Neuronal stem cell (in vitro differentiated cells): ENCODE results near the gene CFAP54.
A peak's percentile ranks its signal among the peaks of the same experiment; 100 is the strongest.

Experiments
- DNase-seq: peaks from one replicate; pipeline ENCODE4 v3.0.0-alpha.2; 2013; ENCODE audit warnings: low spot score
- H2AFZ ChIP-seq: one replicate; pipeline ENCODE4 v1.6.1; 2013; ENCODE audit warnings: mild to moderate bottlenecking, low read length, inconsistent platforms
- H2AK5ac ChIP-seq: 2 replicates; pipeline ENCODE4 v1.6.1; 2013; ENCODE audit warnings: low read depth, mild to moderate bottlenecking, inconsistent platforms, low read length, moderate library complexity, mixed read lengths
- H2BK120ac ChIP-seq: 2 replicates; pipeline ENCODE4 v1.6.1; 2013; ENCODE audit warnings: low read depth, mild to moderate bottlenecking, inconsistent platforms, low read length, moderate library complexity, mixed read lengths
- H2BK12ac ChIP-seq: one replicate; pipeline ENCODE4 v1.6.1; 2013; ENCODE audit warnings: low read length, inconsistent platforms
- H2BK15ac ChIP-seq: 2 replicates; pipeline ENCODE4 v1.6.1; 2013; ENCODE audit warnings: mild to moderate bottlenecking, low read length, inconsistent platforms, mixed read lengths
- H2BK5ac ChIP-seq: one replicate; pipeline ENCODE4 v1.6.1; 2013; ENCODE audit warnings: inconsistent platforms, mild to moderate bottlenecking, low read length, moderate library complexity
- H3K14ac ChIP-seq: one replicate; pipeline ENCODE4 v1.6.1; 2013; ENCODE audit warnings: low read length, inconsistent platforms
- H3K18ac ChIP-seq: 2 replicates; pipeline ENCODE4 v1.6.1; 2013; ENCODE audit warnings: low read length, inconsistent platforms
- H3K23ac ChIP-seq: 2 replicates; pipeline ENCODE4 v1.6.1; 2013; ENCODE audit warnings: low read depth, mild to moderate bottlenecking, mixed read lengths, low read length, inconsistent platforms; ENCODE audit not compliant: poor library complexity
- H3K27ac ChIP-seq: replicated peaks from 3 replicates; pipeline ENCODE4 v1.5.1; 2013; ENCODE audit warnings: low read length, inconsistent platforms
- H3K27me3 ChIP-seq, 3 experiments: 2 replicates each; pipeline ENCODE4 v1.6.1; 2013; ENCODE audit warnings: low read length in 3 of 3, mild to moderate bottlenecking in 2 of 3, inconsistent platforms in 1 of 3, low read depth in 1 of 3, mixed read lengths in 1 of 3, moderate library complexity in 1 of 3; ENCODE audit not compliant: control insufficient read depth in 3 of 3, insufficient read depth in 3 of 3
- H3K36me3 ChIP-seq, 2 donors: replicated peaks in 1 of 2; 2 replicates each; pipeline ENCODE4 v1.6.1; 2013; ENCODE audit warnings: low read length in 2 of 2; ENCODE audit not compliant: control insufficient read depth in 2 of 2, insufficient read depth in 2 of 2
- H3K4ac ChIP-seq: 2 replicates; pipeline ENCODE4 v1.6.1; 2013; ENCODE audit warnings: inconsistent platforms, mild to moderate bottlenecking, low read length, moderate library complexity
- H3K4me1 ChIP-seq, 2 donors: 1 replicate in 1 of 2; 2 replicates in 1 of 2; pipeline ENCODE4 v1.6.1; 2013; ENCODE audit warnings: low read length in 2 of 2, low read depth in 1 of 2; ENCODE audit not compliant: control insufficient read depth in 2 of 2, insufficient read depth in 1 of 2
- H3K4me2 ChIP-seq: one replicate; pipeline ENCODE4 v1.6.1; 2013; ENCODE audit warnings: mild to moderate bottlenecking, low read length, inconsistent platforms; ENCODE audit not compliant: insufficient read depth, poor library complexity, severe bottlenecking
- H3K4me3 ChIP-seq, 2 donors: 2 replicates each; pipeline ENCODE4 v1.5.1; 2013; ENCODE audit warnings: low read length in 2 of 2, mild to moderate bottlenecking in 2 of 2, inconsistent platforms in 1 of 2, moderate library complexity in 1 of 2
- H3K79me1 ChIP-seq: one replicate; pipeline ENCODE4 v1.6.1; 2013; ENCODE audit warnings: low read depth, mild to moderate bottlenecking, inconsistent platforms, low read length, moderate library complexity
- H3K9ac ChIP-seq: one replicate; pipeline ENCODE4 v1.6.1; 2013; ENCODE audit warnings: mild to moderate bottlenecking, low read depth, low read length, inconsistent platforms; ENCODE audit not compliant: poor library complexity
- H3K9me3 ChIP-seq, 2 donors: replicated peaks in 1 of 2; 2 replicates each; pipeline versions ENCODE3 to v1.6.1; 2013; ENCODE audit warnings: low read length in 2 of 2, mild to moderate bottlenecking in 2 of 2, inconsistent platforms in 1 of 2, low read depth in 1 of 2, mixed read lengths in 1 of 2, moderate library complexity in 1 of 2; ENCODE audit not compliant: control insufficient read depth in 2 of 2, insufficient read depth in 1 of 2
- H4K8ac ChIP-seq: one replicate; pipeline ENCODE4 v1.6.1; 2013; ENCODE audit warnings: low read depth, mild to moderate bottlenecking, inconsistent platforms, low read length, moderate library complexity
- H4K91ac ChIP-seq: one replicate; pipeline ENCODE4 v1.6.1; 2013; ENCODE audit warnings: low read length, low read depth, mild to moderate bottlenecking, inconsistent platforms; ENCODE audit not compliant: poor library complexity
- WGBS, 2 donors: extraction: QIAGEN DNeasy Blood & Tissue Kit; methylation state at CpG; one replicate each; pipeline ENCODE4 v1.1.7; 2013; ENCODE audit warnings: missing lambda C conversion rate in 2 of 2, mixed read lengths in 1 of 2; ENCODE audit not compliant: insufficient read length in 2 of 2, insufficient replicate concordance in 1 of 2; ENCODE audit errors: extremely low coverage in 2 of 2; 5-methylcytosine and 5-hydroxymethylcytosine counted together

Gene CFAP54

GRCh38 chr12:96445691-96446583, 43.4 kb upstream of the CFAP54 start:
- Histone ChIP-seq H3K27ac (no peak overlapping the region), H2AK5ac (no peak overlapping the region), H3K4me3 (no peak overlapping the region), H3K4me2 (no peak overlapping the region), H3K79me1 (no peaks in the 10 kb centered on the region), H3K36me3 (no peaks in the 10 kb centered on the region), H3K27me3 (no peaks in the 10 kb centered on the region), H3K9me3 (no peaks in the 10 kb centered on the region), H3K4me1 (no peaks in the 10 kb centered on the region), H3K9ac (no peak overlapping the region), H2BK5ac (no peak overlapping the region), H4K8ac (no peak overlapping the region), H4K91ac (no peak overlapping the region), H3K14ac (no peak overlapping the region), H3K23ac (no peak overlapping the region), H2BK15ac (no peak overlapping the region), H2BK120ac (no peak overlapping the region), H2BK12ac (no peak overlapping the region), H2AFZ (peak overlapping the region; percentile 73), H3K18ac (no peak overlapping the region), H3K4ac (no peak overlapping the region)
- no CpG with 5 or more reads among the region's 6 CpGs for WGBS, 2 donors
- no peak for DNase-seq

- Histone ChIP-seq H4K8ac (no peak overlapping the region), H3K4ac (no peak overlapping the region), H3K18ac (no peak overlapping the region), H3K4me3 (no peak overlapping the region), H3K79me1 (no peaks in the 10 kb centered on the region), H2BK5ac (no peak overlapping the region), H4K91ac (no peak overlapping the region), H2BK12ac (no peak overlapping the region), H3K36me3 (no peaks in the 10 kb centered on the region), H3K4me1 (no peaks in the 10 kb centered on the region), H3K4me2 (no peak overlapping the region), H2BK120ac (no peak overlapping the region), H3K9ac (no peak overlapping the region), H3K9me3 (no peaks in the 10 kb centered on the region), H3K27ac (no peak overlapping the region), H2BK15ac (no peak overlapping the region), H2AFZ (no peak overlapping the region), H3K14ac (no peak overlapping the region), H3K23ac (no peak overlapping the region), H3K27me3 (no peaks in the 10 kb centered on the region), H2AK5ac (no peak overlapping the region)
- no peak for DNase-seq
- WGBS, 2 donors, result no CpG with 5 or more reads among the region's 3 CpGs
These were observed 42.1 kb upstream of the CFAP54 start for GRCh38 chr12:96447256-96447655.

DNA sequence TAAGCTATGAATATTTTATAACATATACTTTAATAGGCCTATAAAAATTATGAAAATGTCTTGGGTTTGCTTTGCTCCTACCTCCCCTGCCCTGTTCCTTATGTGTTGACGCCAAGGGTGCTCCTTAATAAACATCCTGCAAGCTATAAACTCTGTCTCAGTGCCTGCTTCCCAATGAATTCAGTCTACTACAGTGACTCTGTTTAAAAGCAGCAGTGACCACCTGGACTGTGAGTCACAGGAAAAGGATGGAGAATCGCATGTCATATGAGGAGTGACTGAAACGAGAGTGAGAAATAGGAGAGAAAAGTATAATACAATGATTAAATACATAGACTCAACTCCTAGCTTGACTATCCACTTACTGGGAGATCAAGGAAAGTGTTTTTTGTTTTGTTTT, 41.1 kb upstream of the CFAP54 start:
- Histone ChIP-seq H3K27me3 (no peaks in the 10 kb centered on the region), H3K23ac (no peak overlapping the region), H3K14ac (no peak overlapping the region), H3K18ac (no peak overlapping the region), H3K9me3 (no peaks in the 10 kb centered on the region), H3K4me1 (no peaks in the 10 kb centered on the region), H2BK120ac (no peak overlapping the region), H2AFZ (no peak overlapping the region), H3K4me2 (no peak overlapping the region), H2BK5ac (no peak overlapping the region), H4K91ac (no peak overlapping the region), H2BK12ac (no peak overlapping the region), H3K9ac (no peak overlapping the region), H3K79me1 (no peaks in the 10 kb centered on the region), H3K4me3 (no peak overlapping the region), H2BK15ac (no peak overlapping the region), H3K27ac (no peak overlapping the region), H2AK5ac (no peak overlapping the region), H4K8ac (no peak overlapping the region), H3K36me3 (no peaks in the 10 kb centered on the region), H3K4ac (no peak overlapping the region)
- WGBS, 2 donors, result no CpG with 5 or more reads among the region's 3 CpGs
- no peak for DNase-seq

- Histone ChIP-seq H4K91ac (no peak overlapping the region), H3K4ac (no peak overlapping the region), H2AFZ (no peak overlapping the region), H3K14ac (no peak overlapping the region), H2BK15ac (no peak overlapping the region), H2BK12ac (no peak overlapping the region), H3K9me3 (no peaks in the 10 kb centered on the region), H3K79me1 (no peaks in the 10 kb centered on the region), H4K8ac (no peak overlapping the region), H3K4me2 (no peak overlapping the region), H3K27ac (no peak overlapping the region), H2BK5ac (no peak overlapping the region), H3K27me3 (peaks cover 0 to 3% (median 0%) of the 10 kb centered on the region in 3 experiments), H2BK120ac (no peak overlapping the region), H3K36me3 (no peaks in the 10 kb centered on the region), H2AK5ac (no peak overlapping the region), H3K18ac (no peak overlapping the region), H3K23ac (no peak overlapping the region), H3K4me1 (no peaks in the 10 kb centered on the region), H3K4me3 (no peak overlapping the region), H3K9ac (no peak overlapping the region)
- DNase-seq, result no peak
- WGBS, 2 donors, result no CpG with 5 or more reads among the region's 3 CpGs
These were observed 37.0 kb upstream of the CFAP54 start for GRCh38 chr12:96452261-96452922.
